WTC11 (cell line): ENCODE data around the gene GNAI1. TPM values are rescaled to one million over a fixed set of nuclear protein-coding genes. Genes with fewer than 3 reads are reported as not detected.

ENCODE experiments used
- ATAC-seq: fragments of 200-7000 bp; cut with Tn5 transposase; 2 replicates; pipeline ENCODE4 v1.10.0; 2021; ENCODE audit warnings: mild to moderate bottlenecking, moderate library complexity
- CTCF ChIA-PET: fragments of 300-600 bp; sonication (Branson Sonifier 250); formaldehyde crosslinking; loops from one replicate; lab custom pipeline; 2021; ENCODE audit warnings: antibody characterized with exemption; lab: Charles Lee
- POLR2A ChIA-PET: fragments of 350-600 bp; sonication (Branson Sonifier 250); formaldehyde crosslinking; loops from one replicate; lab custom pipeline; 2021; ENCODE audit warnings: antibody characterized with exemption; lab: Charles Lee
- DNase-seq: peaks from one replicate; pipeline ENCODE4 v3.0.0; 2021; ENCODE audit warnings: low spot score
- H3K27ac Mint-ChIP-seq: 2 replicates; pipeline ENCODE4 v1.8.0; 2021; ENCODE audit warnings: mixed read lengths
- H3K27me3 Mint-ChIP-seq: 2 replicates; pipeline ENCODE4 v1.8.0; 2021; ENCODE audit warnings: low read depth, mild to moderate bottlenecking, moderate library complexity, mixed read lengths
- H3K36me3 Mint-ChIP-seq: 2 replicates; pipeline ENCODE4 v1.8.0; 2021; ENCODE audit warnings: mixed read lengths
- H3K4me1 Mint-ChIP-seq: 2 replicates; pipeline ENCODE4 v1.8.0; 2022; ENCODE audit warnings: mixed read lengths
- H3K4me3 Mint-ChIP-seq: 2 replicates; pipeline ENCODE4 v1.8.0; 2021; ENCODE audit warnings: mild to moderate bottlenecking, moderate library complexity, mixed read lengths
- H3K9me3 Mint-ChIP-seq: 2 replicates; pipeline ENCODE4 v1.8.0; 2021; ENCODE audit warnings: mixed read lengths
- AFF4 ChIP-seq: sonication (generic); formaldehyde crosslinking; IDR thresholded peaks from 2 replicates; pipeline ENCODE4 v1.8.1; 2023; ENCODE audit warnings: mild to moderate bottlenecking, missing genetic modification reagents, borderline replicate concordance
- ARID4B ChIP-seq: sonication (generic); formaldehyde crosslinking; IDR thresholded peaks from 2 replicates; pipeline ENCODE4 v1.8.0; 2023; ENCODE audit warnings: missing genetic modification reagents, mild to moderate bottlenecking, borderline replicate concordance
- CBFB ChIP-seq: sonication (generic); formaldehyde crosslinking; IDR thresholded peaks from 2 replicates; pipeline ENCODE4 v1.8.1; 2022; ENCODE audit warnings: mild to moderate bottlenecking, low read depth, missing genetic modification reagents
- E2F4 ChIP-seq: sonication (generic); formaldehyde crosslinking; IDR thresholded peaks from 2 replicates; pipeline ENCODE4 v1.8.1; 2022; ENCODE audit warnings: low read depth, mild to moderate bottlenecking, moderate library complexity, missing genetic modification reagents, borderline replicate concordance
- ESRRA ChIP-seq: sonication (generic); formaldehyde crosslinking; IDR thresholded peaks from 2 replicates; pipeline ENCODE4 v1.8.1; 2022; ENCODE audit warnings: mild to moderate bottlenecking, missing genetic modification reagents, borderline replicate concordance
- FOXP4 ChIP-seq: sonication (generic); formaldehyde crosslinking; IDR thresholded peaks from 2 replicates; pipeline ENCODE4 v1.8.0; 2022; ENCODE audit warnings: mild to moderate bottlenecking, missing genetic modification reagents
- JAZF1 ChIP-seq: fragments of 250-450 bp; sonication (Bioruptor Pico); IDR thresholded peaks from 2 replicates; pipeline ENCODE4 v1.9.0; 2021; ENCODE audit warnings: moderate library complexity, mild to moderate bottlenecking, inconsistent platforms
- KAT7 ChIP-seq: sonication (generic); formaldehyde crosslinking; IDR thresholded peaks from 2 replicates; pipeline ENCODE4 v1.8.1; 2023; ENCODE audit warnings: missing genetic modification reagents, mild to moderate bottlenecking, borderline replicate concordance
- MXD4 ChIP-seq: fragments of 250-450 bp; sonication (Bioruptor Pico); IDR thresholded peaks from 2 replicates; pipeline ENCODE4 v1.8.0; 2021; ENCODE audit warnings: mild to moderate bottlenecking, moderate library complexity, borderline replicate concordance
- NFE2L1 ChIP-seq: sonication (generic); formaldehyde crosslinking; IDR thresholded peaks from 2 replicates; pipeline ENCODE4 v1.8.1; 2023; ENCODE audit warnings: missing genetic modification reagents
- RELA ChIP-seq: sonication (generic); formaldehyde crosslinking; IDR thresholded peaks from 2 replicates; pipeline ENCODE4 v1.8.1; 2022; ENCODE audit warnings: missing genetic modification reagents, mild to moderate bottlenecking, borderline replicate concordance
- RORB ChIP-seq: fragments of 250-450 bp; sonication (Bioruptor Pico); IDR thresholded peaks from 2 replicates; pipeline ENCODE4 v1.9.0; 2021; ENCODE audit warnings: mild to moderate bottlenecking
- SMAD3 ChIP-seq: sonication (generic); formaldehyde crosslinking; IDR thresholded peaks from 2 replicates; pipeline ENCODE4 v1.8.0; 2022; ENCODE audit warnings: missing genetic modification reagents, mild to moderate bottlenecking, borderline replicate concordance
- SMAD4 ChIP-seq: sonication (generic); formaldehyde crosslinking; IDR thresholded peaks from 2 replicates; pipeline ENCODE4 v1.8.0; 2022; ENCODE audit warnings: mild to moderate bottlenecking, missing genetic modification reagents
- ZMAT4 ChIP-seq: fragments of 250-450 bp; sonication (Bioruptor Pico); IDR thresholded peaks from 2 replicates; pipeline ENCODE4 v1.9.0; 2021; ENCODE audit warnings: mild to moderate bottlenecking
- ZNF121 ChIP-seq: sonication (generic); formaldehyde crosslinking; IDR thresholded peaks from 2 replicates; pipeline ENCODE4 v1.8.0; 2023; ENCODE audit warnings: missing genetic modification reagents
- ZNF219 ChIP-seq: sonication (generic); formaldehyde crosslinking; IDR thresholded peaks from 2 replicates; pipeline ENCODE4 v1.8.0; 2023; ENCODE audit warnings: missing genetic modification reagents, mild to moderate bottlenecking, borderline replicate concordance
- ZNF232 ChIP-seq: sonication (generic); formaldehyde crosslinking; IDR thresholded peaks from 2 replicates; pipeline ENCODE4 v1.8.0; 2022; ENCODE audit warnings: mild to moderate bottlenecking, missing genetic modification reagents
- ZNF281 ChIP-seq: sonication (generic); formaldehyde crosslinking; IDR thresholded peaks from 2 replicates; pipeline ENCODE4 v1.8.0; 2023; ENCODE audit warnings: mild to moderate bottlenecking, missing genetic modification reagents
- ZNF416 ChIP-seq: fragments of 250-450 bp; sonication (Bioruptor Pico); IDR thresholded peaks from 2 replicates; pipeline ENCODE4 v1.9.0; 2021; ENCODE audit warnings: mild to moderate bottlenecking, inconsistent platforms
- ZNF671 ChIP-seq: fragments of 250-450 bp; sonication (Bioruptor Pico); IDR thresholded peaks from 2 replicates; pipeline ENCODE4 v1.8.0; 2021; ENCODE audit warnings: mild to moderate bottlenecking
- total RNA-seq: library from RNA; stranded (reverse); gene quantifications from 3 replicates; pipeline ENCODE4 v1.2.3, GENCODE V29; 2021

Gene GNAI1
- total RNA-seq, 1 experiment from 2014 or later, result 26.7 TPM

GRCh38 chr7:80253653-80254052 is 119.0 kb downstream of the GNAI1 start (continued):
- TF ChIP-seq ARID4B (no peak), MXD4 (CRISPR knock-in tag) (no peak), CBFB (CRISPR knock-in tag) (no peak), ZNF219 (no peak), SMAD4 (CRISPR knock-in tag) (no peak), ZNF671 (CRISPR knock-in tag) (no peak), ZNF232 (CRISPR knock-in tag) (no peak), E2F4 (CRISPR knock-in tag) (no peak)

- CTCF ChIA-PET, result no interaction called here
- no peak overlapping the region for H3K4me3 Mint-ChIP-seq
- TF ChIP-seq ESRRA, result no peak
- TF ChIP-seq SMAD3, result no peak
- TF ChIP-seq, all 79 proteins: peak for 0
- H3K4me1 Mint-ChIP-seq, result no peaks in the 10 kb centered on the region
- no peak for ATAC-seq
- no peak overlapping the region for H3K27ac Mint-ChIP-seq
- no peaks in the 10 kb centered on the region for H3K27me3 Mint-ChIP-seq
- peaks cover 4% of the 10 kb centered on the region; the same call in 1 of the 2 replicates for H3K9me3 Mint-ChIP-seq
- no peaks in the 10 kb centered on the region for H3K36me3 Mint-ChIP-seq
- POLR2A ChIA-PET, result no interaction called here
- no peak for DNase-seq
Measured at GRCh38 chr7:80255656-80256055, 121.0 kb downstream of the GNAI1 start.

- no peaks in the 10 kb centered on the region for H3K27me3 Mint-ChIP-seq
- no peak for ATAC-seq
- no peak overlapping the region for H3K27ac Mint-ChIP-seq
- no peaks in the 10 kb centered on the region for H3K36me3 Mint-ChIP-seq
- DNase-seq, result no peak
- ChIA-PET POLR2A (no interaction called here), CTCF (no interaction called here)
- no peak overlapping the region for H3K4me3 Mint-ChIP-seq
- H3K9me3 Mint-ChIP-seq, result no peaks in the 10 kb centered on the region
- H3K4me1 Mint-ChIP-seq, result no peaks in the 10 kb centered on the region; the same call in 1 of the 2 replicates
- TF ChIP-seq SMAD3 (no peak), RORB (CRISPR knock-in tag) (no peak), ESRRA (no peak), KAT7 (CRISPR knock-in tag) (no peak), ZNF416 (no peak), ZMAT4 (CRISPR knock-in tag) (no peak), RELA (CRISPR knock-in tag) (no peak), ZNF281 (CRISPR knock-in tag) (no peak), FOXP4 (CRISPR knock-in tag) (no peak), ZNF121 (no peak), AFF4 (no peak), JAZF1 (CRISPR knock-in tag) (no peak), NFE2L1 (CRISPR knock-in tag) (no peak)
Measured at GRCh38 chr7:80257756-80258155, 123.1 kb downstream of the GNAI1 start.
